Neural progenitor cell (in vitro differentiated cells): ENCODE results near the gene FBXO27. TPM values are rescaled to one million over a fixed set of nuclear protein-coding genes. Genes with fewer than 3 reads are reported as not detected.

ENCODE experiments used
- DNase-seq: peaks from one replicate; pipeline ENCODE4 v3.0.0-alpha.2; 2016; ENCODE audit warnings: low spot score
- H2AFZ ChIP-seq: fragments of 200-600 bp; sonication (generic); replicated peaks from 2 replicates; pipeline ENCODE4 v1.6.1; 2016; ENCODE audit warnings: antibody characterized with exemption
- H3F3A ChIP-seq: fragments of 200-600 bp; sonication (generic); 2 replicates; pipeline ENCODE4 v1.6.1; 2016; ENCODE audit warnings: antibody characterized with exemption, low read depth
- H3K27ac ChIP-seq: fragments of 200-600 bp; sonication (generic); 2 replicates; pipeline ENCODE4 v1.5.1; 2016; ENCODE audit warnings: mild to moderate bottlenecking
- H3K27me3 ChIP-seq: fragments of 200-600 bp; sonication (generic); 2 replicates; pipeline ENCODE4 v1.6.1; 2016; ENCODE audit warnings: mild to moderate bottlenecking, moderate library complexity
- H3K36me3 ChIP-seq: fragments of 200-600 bp; sonication (generic); 2 replicates; pipeline ENCODE4 v1.5.1; 2016
- H3K4me1 ChIP-seq: fragments of 200-600 bp; sonication (generic); 2 replicates; pipeline ENCODE4 v1.6.1; 2016; ENCODE audit warnings: mixed run types
- H3K4me2 ChIP-seq: fragments of 200-600 bp; sonication (generic); 2 replicates; pipeline ENCODE4 v1.6.1; 2016
- H3K4me3 ChIP-seq: fragments of 200-600 bp; sonication (generic); 2 replicates; pipeline ENCODE4 v1.5.1; 2016
- H3K79me2 ChIP-seq: fragments of 200-600 bp; sonication (generic); 2 replicates; pipeline ENCODE4 v1.6.1; 2016; ENCODE audit warnings: low read depth
- H3K9ac ChIP-seq: fragments of 200-600 bp; sonication (generic); 2 replicates; pipeline ENCODE4 v1.6.1; 2016
- H3K9me3 ChIP-seq: fragments of 200-600 bp; sonication (generic); 2 replicates; pipeline ENCODE4 v1.5.1; 2016; ENCODE audit warnings: low read depth
- H4K20me1 ChIP-seq: fragments of 200-600 bp; sonication (generic); 2 replicates; pipeline ENCODE4 v1.6.1; 2016; ENCODE audit warnings: low read depth
- H3K27ac Mint-ChIP-seq: 3 replicates; pipeline ENCODE4 v1.8.0; 2021; ENCODE audit warnings: mixed read lengths
- H3K27me3 Mint-ChIP-seq: 2 replicates; pipeline ENCODE4 v1.8.0; 2022; ENCODE audit warnings: low read depth, mild to moderate bottlenecking, inconsistent platforms, moderate library complexity, mixed read lengths; ENCODE audit not compliant: insufficient read depth
- H3K36me3 Mint-ChIP-seq: 3 replicates; pipeline ENCODE4 v1.8.0; 2021; ENCODE audit warnings: mixed read lengths
- H3K4me1 Mint-ChIP-seq: 3 replicates; pipeline ENCODE4 v1.8.0; 2021; ENCODE audit warnings: mixed read lengths
- H3K4me3 Mint-ChIP-seq: 3 replicates; pipeline ENCODE4 v1.8.0; 2021; ENCODE audit warnings: mild to moderate bottlenecking, moderate library complexity, mixed read lengths
- H3K9me3 Mint-ChIP-seq: 3 replicates; pipeline ENCODE4 v1.8.0; 2020; ENCODE audit warnings: mixed read lengths
- EZH2 ChIP-seq: fragments of 200-600 bp; sonication (generic); IDR thresholded peaks from 2 replicates; pipeline ENCODE4 v1.6.1; 2017; ENCODE audit warnings: antibody characterized with exemption, mild to moderate bottlenecking, moderate library complexity
- EZH2phosphoT487 ChIP-seq: fragments of 200-600 bp; sonication (generic); IDR thresholded peaks from 2 replicates; pipeline ENCODE4 v1.6.1; 2017; ENCODE audit warnings: antibody characterized with exemption
- total RNA-seq: library from RNA; depleted of rRNA; stranded (reverse); fragments of >200 nt; gene quantifications from 2 replicates; pipeline ENCODE4 v1.2.3, GENCODE V29; 2015; ENCODE audit warnings: low replicate concordance
- TF ChIP-seq, protein P1 (sequence below): fragments of 200-600 bp; sonication (generic); IDR thresholded peaks from 2 replicates; pipeline ENCODE4 v1.5.1; 2017; ENCODE audit warnings: antibody characterized with exemption, mild to moderate bottlenecking

FBXO27 gene
- total RNA-seq, 1 donor from 2014 or later = 3.1 TPM

DNA sequence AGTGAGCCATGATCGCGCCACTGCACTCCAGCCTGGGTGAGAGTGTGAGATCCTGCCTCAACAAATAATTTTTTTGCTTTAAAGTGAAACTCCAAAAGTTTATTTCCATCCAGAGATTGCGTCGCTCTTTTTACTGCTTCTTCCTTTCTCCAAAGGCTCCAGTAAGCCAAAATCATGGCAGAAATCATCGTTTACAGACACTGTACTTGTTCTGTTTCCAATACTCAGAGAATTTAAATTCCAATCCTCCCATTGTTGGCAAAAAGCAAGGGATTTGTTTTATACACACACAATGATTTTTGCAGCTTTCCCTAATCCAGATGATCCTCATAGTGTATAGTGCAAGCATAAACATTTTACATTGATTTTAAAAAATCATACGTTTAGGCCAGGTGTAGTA is 15.3 kb downstream of the FBXO27 start:
- H2AFZ ChIP-seq = no peak overlapping the region
- no peaks in the 10 kb centered on the region for H3K4me1 ChIP-seq
- no peaks in the 10 kb centered on the region for H3K27me3 ChIP-seq
- no peak overlapping the region for H3K27ac ChIP-seq
- TF ChIP-seq EZH2 (no peak), EZH2phosphoT487 (no peak)
- TF ChIP-seq, protein P1, sequence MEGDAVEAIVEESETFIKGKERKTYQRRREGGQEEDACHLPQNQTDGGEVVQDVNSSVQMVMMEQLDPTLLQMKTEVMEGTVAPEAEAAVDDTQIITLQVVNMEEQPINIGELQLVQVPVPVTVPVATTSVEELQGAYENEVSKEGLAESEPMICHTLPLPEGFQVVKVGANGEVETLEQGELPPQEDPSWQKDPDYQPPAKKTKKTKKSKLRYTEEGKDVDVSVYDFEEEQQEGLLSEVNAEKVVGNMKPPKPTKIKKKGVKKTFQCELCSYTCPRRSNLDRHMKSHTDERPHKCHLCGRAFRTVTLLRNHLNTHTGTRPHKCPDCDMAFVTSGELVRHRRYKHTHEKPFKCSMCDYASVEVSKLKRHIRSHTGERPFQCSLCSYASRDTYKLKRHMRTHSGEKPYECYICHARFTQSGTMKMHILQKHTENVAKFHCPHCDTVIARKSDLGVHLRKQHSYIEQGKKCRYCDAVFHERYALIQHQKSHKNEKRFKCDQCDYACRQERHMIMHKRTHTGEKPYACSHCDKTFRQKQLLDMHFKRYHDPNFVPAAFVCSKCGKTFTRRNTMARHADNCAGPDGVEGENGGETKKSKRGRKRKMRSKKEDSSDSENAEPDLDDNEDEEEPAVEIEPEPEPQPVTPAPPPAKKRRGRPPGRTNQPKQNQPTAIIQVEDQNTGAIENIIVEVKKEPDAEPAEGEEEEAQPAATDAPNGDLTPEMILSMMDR = no peak
- no peaks in the 10 kb centered on the region for H3K9me3 ChIP-seq
- no peak overlapping the region for H3K27ac Mint-ChIP-seq
- H4K20me1 ChIP-seq = no peaks in the 10 kb centered on the region
- H3K4me3 ChIP-seq = no peak overlapping the region
- no peaks in the 10 kb centered on the region for H3F3A ChIP-seq
- DNase-seq = no peak
- no peak overlapping the region for H3K4me2 ChIP-seq
- no peaks in the 10 kb centered on the region for H3K36me3 ChIP-seq
- peaks cover 9% of the 10 kb centered on the region for H3K9me3 Mint-ChIP-seq
- no peaks in the 10 kb centered on the region for H3K4me1 Mint-ChIP-seq
- no peaks in the 10 kb centered on the region for H3K79me2 ChIP-seq
- peaks cover 8% of the 10 kb centered on the region for H3K27me3 Mint-ChIP-seq
- H3K4me3 Mint-ChIP-seq = no peak overlapping the region
- H3K9ac ChIP-seq = no peak overlapping the region
- H3K36me3 Mint-ChIP-seq = peaks cover 1% of the 10 kb centered on the region

DNA sequence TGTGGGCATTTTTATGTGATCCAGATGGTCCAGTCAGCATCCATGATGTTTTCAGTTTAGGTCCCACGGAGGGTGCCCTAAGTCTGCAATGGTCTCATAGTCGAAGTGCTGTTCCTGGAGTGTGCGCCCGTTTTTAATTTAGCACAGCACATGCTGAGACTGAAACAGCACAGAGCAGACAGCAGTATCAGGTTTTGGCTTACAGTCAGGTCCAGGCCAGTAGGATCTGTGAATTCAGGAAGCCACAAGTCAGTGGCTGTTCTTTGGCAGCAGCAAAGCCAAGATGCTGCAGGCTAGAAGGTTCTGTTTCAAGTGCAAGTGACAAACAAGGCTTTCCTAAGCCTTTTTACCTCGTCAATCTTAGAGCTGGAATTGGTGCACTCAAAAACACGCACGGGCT is 18.3 kb downstream of the FBXO27 start:
- no peaks in the 10 kb centered on the region for H3K9me3 ChIP-seq
- peaks cover 6% of the 10 kb centered on the region for H3K9me3 Mint-ChIP-seq
- no peak overlapping the region for H3K27ac Mint-ChIP-seq
- no peaks in the 10 kb centered on the region for H4K20me1 ChIP-seq
- no peak overlapping the region for H3K27ac ChIP-seq
- no peaks in the 10 kb centered on the region for H3K79me2 ChIP-seq
- H3K27me3 Mint-ChIP-seq = peaks cover 6% of the 10 kb centered on the region
- H3F3A ChIP-seq = no peaks in the 10 kb centered on the region
- TF ChIP-seq, protein P1 = no peak
- TF ChIP-seq EZH2 (no peak), EZH2phosphoT487 (no peak)
- no peaks in the 10 kb centered on the region for H3K4me1 ChIP-seq
- H3K36me3 ChIP-seq = no peaks in the 10 kb centered on the region
- no peaks in the 10 kb centered on the region for H3K27me3 ChIP-seq
- no peak overlapping the region for H3K4me3 Mint-ChIP-seq
- no peak for DNase-seq
- H3K4me2 ChIP-seq = no peak overlapping the region
- no peak overlapping the region for H3K4me3 ChIP-seq
- H3K4me1 Mint-ChIP-seq = no peaks in the 10 kb centered on the region
- no peaks in the 10 kb centered on the region for H3K36me3 Mint-ChIP-seq
- H2AFZ ChIP-seq = no peak overlapping the region
- no peak overlapping the region for H3K9ac ChIP-seq

- peaks cover 2% of the 10 kb centered on the region for H3K27me3 Mint-ChIP-seq
- H3K36me3 ChIP-seq = no peaks in the 10 kb centered on the region
These were observed 23.3 kb downstream of the FBXO27 start for GRCh38 chr19:39009001-39009400.

More at GRCh38 chr19:39009001-39009400, 23.3 kb downstream of the FBXO27 start:
- DNase-seq = no peak
- Histone ChIP-seq H3K9ac (no peak overlapping the region), H2AFZ (no peak overlapping the region), H3K27me3 (no peaks in the 10 kb centered on the region), H3K9me3 (no peaks in the 10 kb centered on the region), H3K79me2 (no peaks in the 10 kb centered on the region), H3K4me3 (no peak overlapping the region), H3K4me2 (no peak overlapping the region), H3K4me1 (no peaks in the 10 kb centered on the region), H3F3A (no peaks in the 10 kb centered on the region), H3K27ac (no peak overlapping the region), H4K20me1 (no peaks in the 10 kb centered on the region)
- no peak overlapping the region for H3K27ac Mint-ChIP-seq
- peaks cover 2% of the 10 kb centered on the region for H3K4me1 Mint-ChIP-seq
- TF ChIP-seq EZH2 (no peak), EZH2phosphoT487 (no peak)
- TF ChIP-seq, protein P1 = no peak
- peaks cover 3% of the 10 kb centered on the region for H3K9me3 Mint-ChIP-seq
- H3K36me3 Mint-ChIP-seq = no peaks in the 10 kb centered on the region
- no peak overlapping the region for H3K4me3 Mint-ChIP-seq
